B cell (primary cell): ENCODE measurements around the gene KRTAP12-4. TPM values are rescaled to one million over a fixed set of nuclear protein-coding genes. Genes with fewer than 3 reads are reported as not detected.

ENCODE experiments used
- ATAC-seq: fragments of 200-7000 bp; cut with Tn5 transposase; one replicate; pipeline ENCODE4 v1.10.0; 2021; ENCODE audit warnings: low read depth, mild to moderate bottlenecking, moderate number of reproducible peaks, moderate library complexity
- CTCF ChIA-PET: fragments of 350-600 bp; sonication (Branson Sonifier 250); formaldehyde crosslinking; loops from one replicate; lab custom pipeline; 2021; ENCODE audit warnings: antibody characterized with exemption, inconsistent platforms; lab: Charles Lee
- POLR2A ChIA-PET: fragments of 350-600 bp; sonication (Branson Sonifier 250); formaldehyde crosslinking; loops from one replicate; lab custom pipeline; 2021; ENCODE audit warnings: antibody characterized with exemption; lab: Charles Lee
- DNase-seq: peaks from one replicate; pipeline ENCODE4 v3.0.0; 2013
- H2AFZ ChIP-seq: 2 replicates; pipeline ENCODE4 v1.6.1; 2012; ENCODE audit warnings: mild to moderate bottlenecking, low read depth, low read length; ENCODE audit not compliant: insufficient read depth, poor library complexity, severe bottlenecking
- H3K27ac ChIP-seq, 2 donors: 1 replicate in 1 of 2; 2 replicates in 1 of 2; pipeline ENCODE4 v1.5.1; 2012 to 2013; ENCODE audit warnings: low read length in 2 of 2, mild to moderate bottlenecking in 2 of 2, moderate library complexity in 1 of 2
- H3K27me3 ChIP-seq, 4 experiments: fragments of 200-600 bp in 1 of 4; sonication (generic) in 1 of 4; replicated peaks in 1 of 4; 1 replicate in 2 of 4; 2 replicates in 2 of 4; pipeline versions ENCODE4 v1.6.1 to v1.7.0; 2013 to 2016; ENCODE audit warnings: low read length in 3 of 4, mild to moderate bottlenecking in 2 of 4, mixed read lengths in 1 of 4, moderate library complexity in 1 of 4; ENCODE audit not compliant: insufficient read depth in 4 of 4, control insufficient read depth in 3 of 4; ENCODE audit errors: control extremely low read depth in 1 of 4
- H3K36me3 ChIP-seq, 2 experiments: replicated peaks in 1 of 2; 1 replicate in 1 of 2; 2 replicates in 1 of 2; pipeline versions ENCODE4 v1.6.1 to v1.7.1; 2013; ENCODE audit warnings: low read length in 1 of 2; ENCODE audit not compliant: insufficient read depth in 2 of 2, control insufficient read depth in 1 of 2; ENCODE audit errors: control extremely low read depth in 1 of 2, extremely low read depth in 1 of 2
- H3K4me1 ChIP-seq, 2 donors: fragments of 200-600 bp in 1 of 2; sonication (generic) in 1 of 2; 1 replicate in 1 of 2; 2 replicates in 1 of 2; pipeline versions ENCODE4 v1.5.1 to v1.6.1; 2013 to 2017; ENCODE audit warnings: low read length in 2 of 2; ENCODE audit not compliant: control insufficient read depth in 2 of 2, insufficient read depth in 2 of 2
- H3K4me2 ChIP-seq: replicated peaks from 2 replicates; pipeline ENCODE3; 2012; ENCODE audit warnings: mild to moderate bottlenecking, low read depth, low read length; ENCODE audit not compliant: poor library complexity, severe bottlenecking
- H3K4me3 ChIP-seq, 5 experiments: fragments of 200-600 bp in 1 of 5; sonication (generic) in 1 of 5; 1 replicate in 3 of 5; 2 replicates in 2 of 5; pipeline versions ENCODE4 v1.5.1 to v1.7.0; 2011 to 2016; ENCODE audit warnings: low read length in 4 of 5, mild to moderate bottlenecking in 4 of 5, low read depth in 2 of 5, control low read depth in 1 of 5, moderate library complexity in 1 of 5; ENCODE audit not compliant: insufficient read depth in 1 of 5; ENCODE audit errors: control extremely low read depth in 1 of 5, extremely low read depth in 1 of 5
- H3K79me2 ChIP-seq: fragments of 200-600 bp; sonication (generic); one replicate; pipeline ENCODE4 v1.6.0; 2016; ENCODE audit warnings: low read length; ENCODE audit not compliant: control insufficient read depth, insufficient read depth
- H3K9ac ChIP-seq: fragments of 200-600 bp; sonication (generic); 2 replicates; pipeline ENCODE4 v1.6.1; 2017; ENCODE audit warnings: mild to moderate bottlenecking, low read length, moderate library complexity
- H3K9me3 ChIP-seq, 3 donors: one replicate each; pipeline versions ENCODE4 v1.6.1 to v1.7.1; 2013; ENCODE audit warnings: low read length in 2 of 3; ENCODE audit not compliant: control insufficient read depth in 2 of 3, insufficient read depth in 1 of 3; ENCODE audit errors: control extremely low read depth in 1 of 3
- H4K20me1 ChIP-seq: 2 replicates; pipeline ENCODE4 v1.6.0; 2012; ENCODE audit warnings: mild to moderate bottlenecking, low read length; ENCODE audit not compliant: insufficient read depth, control insufficient read depth, poor library complexity, severe bottlenecking
- H3K27ac Mint-ChIP-seq: one replicate; pipeline ENCODE4 v1.8.0; 2021; ENCODE audit warnings: mixed read lengths
- H3K27me3 Mint-ChIP-seq: one replicate; pipeline ENCODE4 v1.8.0; 2021; ENCODE audit warnings: mixed read lengths
- H3K4me1 Mint-ChIP-seq: one replicate; pipeline ENCODE4 v1.8.0; 2021; ENCODE audit warnings: mixed read lengths
- H3K4me3 Mint-ChIP-seq: one replicate; pipeline ENCODE4 v1.8.0; 2021; ENCODE audit warnings: mixed read lengths
- H3K9me3 Mint-ChIP-seq: one replicate; pipeline ENCODE4 v1.8.0; 2022; ENCODE audit warnings: mixed read lengths; ENCODE audit not compliant: insufficient read depth
- EZH2 ChIP-seq: IDR thresholded peaks from 2 replicates; pipeline ENCODE4 v1.6.1; 2012; ENCODE audit warnings: borderline replicate concordance, low read depth, mild to moderate bottlenecking, moderate library complexity, low read length; ENCODE audit not compliant: insufficient read depth, poor library complexity, severe bottlenecking
- WGBS: methylation state at CpG from one replicate; pipeline ENCODE4 v1.1.5; 2013; ENCODE audit warnings: missing lambda C conversion rate; ENCODE audit not compliant: insufficient coverage; 5-methylcytosine and 5-hydroxymethylcytosine counted together
- intact Hi-C: fragments of 100-400 bp; cut with micrococcal nuclease; formaldehyde crosslinking; loops from one replicate; pipeline ENCODE4 v1.10.0; 2022
- polyA plus RNA-seq: library from polyadenylated mRNA; depleted of rRNA; stranded (reverse); fragments of >200 nt; gene quantifications from 2 replicates; pipeline ENCODE4 v1.2.3, GENCODE V29; 2012
- total RNA-seq, 2 donors: library from RNA; stranded (reverse); fragments of 120-200 nt in 1 of 2; gene quantifications; 1 replicate in 1 of 2; 2 replicates in 1 of 2; pipeline versions ENCODE4 v1.2.3 to v1.2.4, GENCODE V29; 2013 to 2022
- TF ChIP-seq, protein P1 (sequence below): fragments of 200-600 bp; IDR thresholded peaks from one replicate; pipeline ENCODE4 v1.8.0; 2022; ENCODE audit warnings: antibody characterized with exemption, mild to moderate bottlenecking

Gene KRTAP12-4
- total and polyA plus RNA-seq, 2 donors (not counting 1 experiment from before 2014, with no cell fraction given), result not detected

DNA sequence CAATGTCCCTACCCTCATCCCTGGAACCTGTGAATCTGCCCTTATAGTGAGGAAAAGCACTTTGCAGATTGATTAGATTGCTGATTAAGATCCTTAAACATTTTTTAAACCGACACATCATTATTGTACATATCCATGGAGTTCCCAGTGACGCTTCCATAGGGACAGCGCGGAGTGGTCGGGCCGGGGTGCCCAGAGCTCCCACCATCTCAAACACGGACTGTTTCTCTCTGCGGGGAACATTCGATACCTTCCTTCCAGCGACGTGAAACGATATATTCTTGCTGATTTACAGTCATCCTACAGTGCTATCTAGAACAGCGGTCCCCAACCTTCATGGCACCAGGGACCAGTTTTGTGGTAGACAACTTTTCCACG is 46.6 kb upstream of the KRTAP12-4 start:
- intact Hi-C loops, result no loop called here
- Histone ChIP-seq H2AFZ (no peak overlapping the region), H3K4me2 (no peak overlapping the region), H3K9me3 (peaks cover 0 to 24% (median 4%) of the 10 kb centered on the region in 3 donors), H3K27ac (no peak overlapping the region), H4K20me1 (no peaks in the 10 kb centered on the region), H3K9ac (no peak overlapping the region), H3K27me3 (peaks cover 0 to 60% (median 20%) of the 10 kb centered on the region in 4 experiments), H3K36me3 (no peaks in the 10 kb centered on the region), H3K4me1 (no peaks in the 10 kb centered on the region), H3K79me2 (no peaks in the 10 kb centered on the region), H3K4me3 (no peak overlapping the region)
- H3K27me3 Mint-ChIP-seq, result peaks cover 67% of the 10 kb centered on the region
- H3K4me1 Mint-ChIP-seq, result no peaks in the 10 kb centered on the region
- no peak for TF ChIP-seq EZH2
- TF ChIP-seq, protein P1, sequence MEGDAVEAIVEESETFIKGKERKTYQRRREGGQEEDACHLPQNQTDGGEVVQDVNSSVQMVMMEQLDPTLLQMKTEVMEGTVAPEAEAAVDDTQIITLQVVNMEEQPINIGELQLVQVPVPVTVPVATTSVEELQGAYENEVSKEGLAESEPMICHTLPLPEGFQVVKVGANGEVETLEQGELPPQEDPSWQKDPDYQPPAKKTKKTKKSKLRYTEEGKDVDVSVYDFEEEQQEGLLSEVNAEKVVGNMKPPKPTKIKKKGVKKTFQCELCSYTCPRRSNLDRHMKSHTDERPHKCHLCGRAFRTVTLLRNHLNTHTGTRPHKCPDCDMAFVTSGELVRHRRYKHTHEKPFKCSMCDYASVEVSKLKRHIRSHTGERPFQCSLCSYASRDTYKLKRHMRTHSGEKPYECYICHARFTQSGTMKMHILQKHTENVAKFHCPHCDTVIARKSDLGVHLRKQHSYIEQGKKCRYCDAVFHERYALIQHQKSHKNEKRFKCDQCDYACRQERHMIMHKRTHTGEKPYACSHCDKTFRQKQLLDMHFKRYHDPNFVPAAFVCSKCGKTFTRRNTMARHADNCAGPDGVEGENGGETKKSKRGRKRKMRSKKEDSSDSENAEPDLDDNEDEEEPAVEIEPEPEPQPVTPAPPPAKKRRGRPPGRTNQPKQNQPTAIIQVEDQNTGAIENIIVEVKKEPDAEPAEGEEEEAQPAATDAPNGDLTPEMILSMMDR, result no peak
- H3K27ac Mint-ChIP-seq, result no peak overlapping the region
- ATAC-seq (no peak), DNase-seq (no peak)
- peaks cover 4% of the 10 kb centered on the region for H3K9me3 Mint-ChIP-seq
- 77% methylated on average over 11 of the region's 14 CpGs for WGBS
- ChIA-PET CTCF (no interaction called here), POLR2A (no interaction called here)
- H3K4me3 Mint-ChIP-seq, result no peak overlapping the region

DNA sequence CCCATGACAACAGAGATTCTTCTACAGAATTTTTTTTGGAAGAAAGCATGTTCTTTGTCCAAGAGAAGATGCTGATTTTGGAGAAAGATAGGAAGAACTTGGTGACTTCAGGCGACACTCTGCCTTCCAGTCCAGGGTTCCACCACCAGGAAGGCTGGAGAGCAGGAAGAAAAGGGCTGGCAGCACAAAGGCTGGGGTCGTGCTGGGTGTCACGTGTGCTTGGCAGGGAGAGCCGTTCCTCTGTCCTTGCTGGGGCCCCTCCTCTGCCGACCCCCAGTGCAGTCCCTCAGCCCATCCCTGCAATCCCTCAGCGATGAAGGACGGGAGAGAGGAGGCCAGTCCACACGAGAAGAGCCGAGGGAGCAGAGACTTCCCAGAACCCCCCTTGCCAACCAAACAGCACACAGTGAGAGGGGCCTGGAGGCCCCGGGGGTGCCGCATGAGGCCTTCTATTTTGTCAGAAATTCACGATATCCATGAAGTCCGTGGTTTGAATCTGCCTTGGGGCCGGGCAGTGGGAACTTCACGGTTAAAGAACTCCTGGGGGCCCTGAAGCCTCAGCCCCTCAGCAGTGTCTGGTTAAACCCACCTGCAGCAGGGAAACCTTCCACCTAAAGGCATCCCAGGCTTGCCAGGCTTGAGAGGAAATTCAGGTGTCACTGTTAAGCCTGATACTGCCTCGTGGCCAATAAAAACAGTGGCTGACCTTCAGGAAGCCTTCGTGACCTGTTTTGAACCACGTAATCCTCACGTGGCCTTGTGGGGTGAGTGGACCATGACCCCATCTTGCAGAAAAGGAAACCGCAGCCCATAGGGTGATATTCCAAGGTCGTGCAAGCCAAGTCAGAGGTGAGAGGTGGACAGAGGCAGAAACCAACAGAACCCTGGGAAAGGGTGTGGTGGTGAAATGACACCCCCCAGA is 45.9 kb upstream of the KRTAP12-4 start:
- Histone ChIP-seq H3K4me3 (no peak overlapping the region), H3K4me2 (no peak overlapping the region), H3K9ac (no peak overlapping the region), H3K9me3 (peaks cover 0 to 19% (median 3%) of the 10 kb centered on the region in 3 donors), H3K79me2 (no peaks in the 10 kb centered on the region), H3K27ac (no peak overlapping the region), H3K27me3 (peaks cover 0 to 58% (median 19%) of the 10 kb centered on the region in 4 experiments), H3K36me3 (no peaks in the 10 kb centered on the region), H2AFZ (no peak overlapping the region), H3K4me1 (no peaks in the 10 kb centered on the region), H4K20me1 (no peaks in the 10 kb centered on the region)
- intact Hi-C loops, result no loop called here
- CTCF ChIA-PET, result no interaction called here
- DNase-seq (no peak), ATAC-seq (no peak)
- 58% methylated on average over 19 of the region's 21 CpGs for WGBS
- Mint-ChIP-seq H3K4me3 (no peak overlapping the region), H3K27me3 (peaks cover 65% of the 10 kb centered on the region), H3K4me1 (no peaks in the 10 kb centered on the region), H3K27ac (no peak overlapping the region), H3K9me3 (no peaks in the 10 kb centered on the region)
- POLR2A ChIA-PET, result no interaction called here
- no peak for TF ChIP-seq EZH2
- TF ChIP-seq, protein P1, result no peak
